NCI-H2107 (cell line): ENCODE results near the gene RIN3.

Experiments used
- DNase-seq: peaks from one replicate; lab custom pipeline; 2025; lab: John Stamatoyannopoulos, UW

The RIN3 gene

GRCh38 chr14:92487513-92488133, 26.0 kb upstream of the RIN3 start:
- DNase-seq = no peak

- DNase-seq = no peak
Observed at GRCh38 chr14:92489394-92490238, 24.0 kb upstream of the RIN3 start.

DNA sequence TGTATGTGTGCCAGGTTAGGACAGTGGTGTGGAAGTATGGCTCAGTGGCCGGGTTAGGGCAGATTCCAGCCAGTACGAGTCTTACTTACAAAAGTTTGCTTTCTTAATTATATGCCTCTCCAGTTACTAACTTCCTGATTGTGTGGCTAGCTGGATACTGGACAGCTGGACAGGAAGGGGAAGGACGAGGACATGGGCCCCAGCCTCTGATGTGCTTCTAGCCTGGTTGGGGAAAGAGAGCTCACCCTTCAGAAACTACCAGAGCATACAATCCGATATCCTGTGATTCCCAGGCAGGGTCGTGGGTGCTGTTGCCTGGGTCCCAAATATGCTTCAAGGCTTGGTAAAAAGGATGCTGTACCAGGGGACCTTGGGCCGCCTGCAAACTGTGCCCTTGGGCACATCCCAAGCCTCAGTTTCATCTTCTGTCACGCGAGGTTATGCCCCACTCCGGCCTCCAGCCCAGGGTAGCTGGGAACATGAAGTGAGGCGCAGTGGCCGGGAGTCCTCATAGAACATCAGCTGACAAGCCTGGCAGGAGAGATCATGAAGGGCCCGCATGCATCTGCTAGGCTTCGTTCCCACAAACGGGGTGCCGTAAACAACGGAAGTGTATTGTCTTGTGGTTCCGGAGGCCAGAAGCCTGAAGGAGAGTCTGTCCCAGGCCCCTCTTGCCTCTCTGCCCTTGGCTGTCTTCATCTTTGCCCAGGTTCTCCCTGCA, 23.2 kb upstream of the RIN3 start:
- DNase-seq = no peak

DNA sequence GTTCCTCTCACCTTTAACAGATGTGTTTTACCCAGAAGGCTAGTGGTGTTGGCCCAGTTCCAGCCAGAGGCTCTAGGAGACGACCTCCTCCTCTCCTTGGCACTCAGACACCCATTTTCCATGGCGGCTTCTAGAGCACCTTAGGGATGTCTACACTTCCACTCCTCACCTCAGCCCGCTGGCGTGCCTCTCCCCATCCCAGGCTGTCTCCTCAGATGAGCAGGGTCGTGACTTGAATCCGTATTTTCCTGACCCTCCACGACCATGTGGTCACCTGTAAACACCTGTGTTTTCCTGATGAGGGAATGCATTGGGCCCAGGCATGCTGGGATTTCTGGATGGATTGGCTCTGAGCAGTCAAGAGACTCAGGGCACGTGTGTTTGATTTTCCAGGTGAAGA, 21.8 kb upstream of the RIN3 start:
- DNase-seq = no peak

- no peak for DNase-seq
Observed at GRCh38 chr14:92492258-92492657, 21.3 kb upstream of the RIN3 start.

GRCh38 chr14:92493024-92493423, 20.6 kb upstream of the RIN3 start:
- DNase-seq = no peak

GRCh38 chr14:92493492-92493891, 20.1 kb upstream of the RIN3 start:
- DNase-seq = no peak

- no peak for DNase-seq
Observed at GRCh38 chr14:92494512-92494911, 19.1 kb upstream of the RIN3 start.

GRCh38 chr14:92495027-92495426, 18.6 kb upstream of the RIN3 start:
- DNase-seq = no peak

DNA sequence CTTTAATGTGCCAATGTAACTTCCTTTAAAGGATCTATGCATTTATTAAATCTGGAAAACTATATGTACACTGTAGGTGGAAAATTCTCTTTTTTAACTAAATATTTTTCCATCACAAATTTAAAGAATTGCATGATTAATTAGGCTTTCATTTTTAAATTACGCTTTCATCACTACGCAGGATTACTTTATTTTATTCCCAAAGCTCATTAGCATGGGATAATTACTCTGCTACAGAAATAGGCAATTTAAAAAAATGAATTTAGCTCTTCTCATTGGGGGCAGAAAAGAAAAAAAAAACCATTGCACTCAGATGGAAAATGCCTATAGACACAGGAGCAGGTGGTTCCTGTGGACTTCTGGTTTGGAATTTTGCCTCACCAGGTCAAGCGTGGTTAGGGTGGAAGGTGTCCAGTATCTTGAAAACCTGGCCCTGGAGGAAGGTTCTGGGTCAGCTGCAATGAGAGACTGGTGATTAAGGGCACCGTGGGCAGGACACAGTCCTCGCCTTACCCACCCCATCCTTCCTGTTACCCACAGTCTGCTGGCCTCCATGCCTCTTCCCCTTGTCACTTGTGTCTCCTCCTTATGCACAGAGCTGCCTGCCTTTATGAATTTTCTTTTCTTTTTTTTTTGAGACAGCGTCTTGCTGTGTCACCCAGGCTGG, 17.3 kb upstream of the RIN3 start:
- no peak for DNase-seq

GRCh38 chr14:92497391-92497790, 16.2 kb upstream of the RIN3 start:
- DNase-seq = no peak

DNA sequence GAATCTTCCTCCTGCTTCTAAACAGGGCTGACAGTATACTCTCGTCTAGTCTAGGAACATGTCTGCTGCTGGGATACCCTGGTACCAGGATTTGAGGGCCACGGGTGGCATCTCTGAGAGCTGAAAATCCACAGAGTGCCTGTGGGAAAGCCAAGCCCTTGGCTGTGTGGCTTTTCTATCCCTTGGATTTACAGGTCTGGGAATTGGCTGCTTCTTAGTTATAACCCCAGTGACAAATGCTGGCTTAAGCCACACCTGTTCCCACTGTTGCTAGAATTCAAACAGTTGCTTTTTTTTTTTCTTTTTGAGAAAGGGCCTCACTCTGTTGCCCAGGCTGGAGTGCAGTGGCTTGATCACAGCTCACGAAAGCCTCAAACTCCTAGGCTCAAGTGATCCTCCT, 14.3 kb upstream of the RIN3 start:
- DNase-seq = no peak

GRCh38 chr14:92500491-92500941, 13.1 kb upstream of the RIN3 start:
- DNase-seq = no peak

GRCh38 chr14:92501891-92502351, 11.7 kb upstream of the RIN3 start:
- no peak for DNase-seq

- DNase-seq = no peak
Observed at GRCh38 chr14:92502541-92503286, 10.9 kb upstream of the RIN3 start.

GRCh38 chr14:92503756-92504491, 9.7 kb upstream of the RIN3 start:
- no peak for DNase-seq

DNA sequence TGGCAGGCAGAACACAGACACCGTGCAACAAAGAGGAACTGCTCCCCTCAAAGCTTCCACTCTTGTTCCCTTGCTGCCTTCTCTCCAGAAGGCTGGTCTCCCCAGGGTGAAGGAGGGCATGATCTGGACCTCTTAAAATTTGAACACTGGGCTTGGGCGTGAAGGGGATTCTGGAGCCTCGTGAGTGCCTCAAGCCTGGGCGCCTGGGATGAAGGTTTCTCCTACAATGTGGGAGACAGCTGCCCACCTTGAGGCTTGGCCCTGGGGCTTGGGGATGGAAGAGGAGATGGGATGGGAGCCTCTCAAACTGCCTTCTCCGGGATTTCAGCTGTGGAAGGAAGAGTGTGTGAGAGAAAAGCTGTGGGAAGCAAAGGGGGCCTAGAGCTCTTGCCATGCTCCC, 7.8 kb upstream of the RIN3 start:
- DNase-seq = no peak

DNA sequence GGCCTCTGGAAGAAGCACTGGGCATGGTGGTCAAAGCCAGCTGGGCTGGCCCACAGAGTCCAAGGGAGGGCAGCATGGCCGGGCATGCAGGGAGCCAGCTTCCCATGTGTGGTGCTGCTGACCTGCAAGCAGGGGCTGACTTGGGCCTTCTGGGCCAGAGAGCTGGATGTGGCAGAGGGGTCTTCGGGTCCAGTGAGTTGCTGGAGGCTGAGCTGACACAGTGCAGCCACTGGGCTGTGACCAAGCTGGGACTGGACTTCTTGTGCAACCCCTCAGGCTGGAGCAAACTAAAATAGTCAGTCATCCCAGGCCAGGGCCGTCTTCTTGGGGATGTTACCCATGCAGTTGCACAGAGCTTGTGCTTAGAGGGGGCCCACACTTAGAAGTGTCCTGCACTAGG, 7.3 kb upstream of the RIN3 start:
- DNase-seq = no peak

- peak; percentile 97 for DNase-seq
Observed at GRCh38 chr14:92507174-92507768, 6.3 kb upstream of the RIN3 start.

DNA sequence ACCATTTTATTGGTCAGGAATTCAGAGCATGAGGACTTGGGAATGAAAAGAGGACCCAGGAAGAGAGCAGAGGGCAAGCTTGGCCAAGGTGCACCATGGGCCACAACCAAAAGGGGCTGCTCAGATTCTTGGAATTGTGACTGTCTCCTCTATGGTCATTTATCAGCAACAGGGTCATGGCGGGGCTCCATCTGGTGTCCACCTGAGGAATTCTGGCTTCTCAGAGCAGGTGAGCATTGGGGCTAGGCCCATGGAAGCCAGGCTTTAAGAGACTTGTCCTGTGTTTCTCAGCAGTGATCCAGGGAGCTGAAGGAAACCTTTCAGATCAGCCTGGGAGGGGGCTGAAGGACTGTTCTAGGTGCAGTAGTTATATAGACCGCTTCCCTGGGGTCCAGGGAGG, 2.6 kb upstream of the RIN3 start:
- no peak for DNase-seq
